Kidney (tissue), 14 donors: Measurements from ENCODE around the gene FBXW12. TPM values are rescaled to one million over a fixed set of nuclear protein-coding genes. Genes with fewer than 3 reads are reported as not detected.

Source experiments
- DNase-seq, 5 donors: peaks; one replicate each; pipeline ENCODE4 v3.0.0-alpha.2; 2013 to 2020
- FAIRE-seq: peaks from 2 replicates; lab custom pipeline; 2012; peaks lifted over from hg19 to GRCh38; lab: Jason Lieb, UNC
- H3K27ac ChIP-seq, 2 donors: one replicate each; pipeline ENCODE4 v1.7.0; 2013; ENCODE audit warnings: low read depth in 2 of 2, low read length in 2 of 2, inconsistent platforms in 1 of 2
- H3K27me3 ChIP-seq: one replicate; pipeline ENCODE4 v1.7.1; 2013; ENCODE audit warnings: low read length, inconsistent platforms; ENCODE audit not compliant: control insufficient read depth, insufficient read depth
- H3K36me3 ChIP-seq, 3 donors: one replicate each; pipeline versions ENCODE4 v1.7.0 to v1.7.1; 2013; ENCODE audit warnings: low read length in 3 of 3, control low read depth in 1 of 3, inconsistent platforms in 1 of 3; ENCODE audit not compliant: insufficient read depth in 3 of 3, control insufficient read depth in 2 of 3
- H3K4me1 ChIP-seq, 3 donors: one replicate each; pipeline versions ENCODE4 v1.7.0 to v1.7.1; 2013; ENCODE audit warnings: low read length in 3 of 3, inconsistent platforms in 1 of 3, low read depth in 1 of 3; ENCODE audit not compliant: control insufficient read depth in 2 of 3, insufficient read depth in 2 of 3
- H3K4me3 ChIP-seq, 3 donors: one replicate each; pipeline versions ENCODE4 v1.7.0 to v1.8.1; 2013; ENCODE audit warnings: low read length in 3 of 3, control low read depth in 1 of 3, inconsistent platforms in 1 of 3
- H3K9ac ChIP-seq, 3 donors: one replicate each; pipeline versions ENCODE4 v1.7.0 to v1.7.1; 2013; ENCODE audit warnings: low read length in 3 of 3, control low read depth in 1 of 3, inconsistent platforms in 1 of 3
- H3K9me3 ChIP-seq, 3 donors: one replicate each; pipeline versions ENCODE4 v1.7.0 to v1.7.1; 2013; ENCODE audit warnings: low read length in 3 of 3, control low read depth in 1 of 3, inconsistent platforms in 1 of 3; ENCODE audit not compliant: control insufficient read depth in 2 of 3, insufficient read depth in 1 of 3
- CTCF ChIP-seq: IDR thresholded peaks from 3 replicates; pipeline ENCODE4 v1.5.1; 2012; ENCODE audit warnings: mild to moderate bottlenecking, moderate library complexity, borderline replicate concordance; ENCODE audit not compliant: insufficient read depth; ENCODE audit errors: extremely low read depth
- intact Hi-C: fragments of 100-400 bp; cut with DNase I; formaldehyde crosslinking; loops from one replicate; pipeline ENCODE4 v1.11.1; 2022
- polyA plus RNA-seq: library from polyadenylated mRNA; stranded (reverse); fragments of 350-450 nt; fragmentation: Illumina TruSeq; extraction: RNeasy Lipid Tissue Mini Kit (QIAGEN cat#74804); gene quantifications from one replicate; pipeline ENCODE4 v1.2.3, GENCODE V29; 2014; ENCODE audit warnings: low read depth, low replicate concordance; ENCODE audit not compliant: insufficient read depth
- total RNA-seq: library from RNA; stranded (reverse); fragmentation: NEBNext Ultra II Directional; extraction: Animal tissue kit (Norgen Biotek cat#: 25700); gene quantifications from one replicate; pipeline ENCODE4 v1.2.1, GENCODE V29; 2021
- donor health status: control.
- donor health status: control.
- donor health status: control.
- donor health status: control.
- donor health status: control.
- donor health status: DM: yes; HTN: yes; CAD: no.
- donor health status: Normal renal cell carcinoma (clear cell type).

The FBXW12 gene
- total and polyA plus RNA-seq, 2 donors from 2014 or later = not detected

- intact Hi-C loops = no loop called here
- Histone ChIP-seq H3K4me1 (peaks cover 0 to 75% (median 36%) of the 10 kb centered on the region in 3 donors), H3K4me3 (peak overlapping the region in 2 of 3 donors; percentile 75 to 76), H3K27ac (peak overlapping the region; percentile 78 to 91), H3K27me3 (no peaks in the 10 kb centered on the region), H3K9ac (peak overlapping the region in 1 of 3 donors; percentile 76), H3K9me3 (no peaks in the 10 kb centered on the region), H3K36me3 (peaks cover 0 to 6% (median 2%) of the 10 kb centered on the region in 3 donors)
- no peak for TF ChIP-seq CTCF
- FAIRE-seq (no peak), DNase-seq (peak in 1 of 5 donors; percentile 73)
Observed at GRCh38 chr3:48426401-48426909, 54.4 kb downstream of the FBXW12 start.

GRCh38 chr3:48426944-48427629, 55.1 kb downstream of the FBXW12 start:
- peak overlapping the region in 2 of 3 donors; percentile 27 to 76 for H3K9ac ChIP-seq
- intact Hi-C loops = no loop called here
- no peak for FAIRE-seq
- no peak for TF ChIP-seq CTCF
- peak in 1 of 5 donors; percentile 57 for DNase-seq
- peak overlapping the region; percentile 47 to 76 (median 75) for H3K4me3 ChIP-seq
- no peaks in the 10 kb centered on the region for H3K27me3 ChIP-seq
- peaks cover 0 to 6% (median 0%) of the 10 kb centered on the region in 3 donors for H3K36me3 ChIP-seq
- peak overlapping the region; percentile 91 to 94 for H3K27ac ChIP-seq
- no peaks in the 10 kb centered on the region for H3K9me3 ChIP-seq
- H3K4me1 ChIP-seq = peaks cover 0 to 71% (median 36%) of the 10 kb centered on the region in 3 donors

- FAIRE-seq (no peak), DNase-seq (peak; percentile 49 to 74 (median 56))
- Histone ChIP-seq H3K36me3 (peaks cover 0 to 6% (median 0%) of the 10 kb centered on the region in 3 donors), H3K9ac (peak overlapping the region; percentile 15 to 76 (median 42)), H3K4me3 (peak overlapping the region; percentile 47 to 76 (median 75)), H3K9me3 (no peaks in the 10 kb centered on the region), H3K27me3 (no peaks in the 10 kb centered on the region), H3K4me1 (peaks cover 0 to 73% (median 36%) of the 10 kb centered on the region in 3 donors), H3K27ac (peak overlapping the region; percentile 91 to 94)
- intact Hi-C loops = no loop called here
- no peak for TF ChIP-seq CTCF
Observed at GRCh38 chr3:48427630-48427962, 55.6 kb downstream of the FBXW12 start.
